CD4-positive, alpha-beta T cell treated with Interleukin-17A for 4 hours (primary cell): Measurements from ENCODE around the gene TMEM212.
"Not testable (repeated sequence)": the region's sequence is repeated elsewhere in the genome, so short reads cannot be mapped to it uniquely, and the experiment has no call there.

ENCODE experiments used
- DNase-seq: peaks from one replicate; pipeline ENCODE4 v3.0.0-alpha.2; 2020; ENCODE audit warnings: mixed read lengths

The TMEM212 gene

DNA sequence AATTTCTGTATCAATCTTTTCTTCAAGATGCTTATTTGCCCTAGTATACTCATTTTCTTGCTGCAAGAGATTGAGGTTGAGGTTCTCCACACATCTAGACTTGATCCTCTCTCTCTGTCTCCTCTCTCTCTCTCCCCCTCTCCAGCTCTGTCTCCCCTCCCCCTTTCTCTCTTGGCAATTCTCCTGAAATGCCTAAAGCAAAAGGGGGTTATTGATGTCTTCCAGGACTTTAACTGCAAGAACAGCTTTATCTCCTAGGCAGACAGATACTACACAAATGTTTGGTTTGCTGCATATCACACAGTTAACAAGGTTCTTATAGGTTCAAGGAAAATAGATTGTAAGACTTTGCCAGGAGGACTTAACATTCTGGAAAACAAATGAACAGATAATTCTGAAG is 52.1 kb downstream of the TMEM212 start:
- DNase-seq = no peak

DNA sequence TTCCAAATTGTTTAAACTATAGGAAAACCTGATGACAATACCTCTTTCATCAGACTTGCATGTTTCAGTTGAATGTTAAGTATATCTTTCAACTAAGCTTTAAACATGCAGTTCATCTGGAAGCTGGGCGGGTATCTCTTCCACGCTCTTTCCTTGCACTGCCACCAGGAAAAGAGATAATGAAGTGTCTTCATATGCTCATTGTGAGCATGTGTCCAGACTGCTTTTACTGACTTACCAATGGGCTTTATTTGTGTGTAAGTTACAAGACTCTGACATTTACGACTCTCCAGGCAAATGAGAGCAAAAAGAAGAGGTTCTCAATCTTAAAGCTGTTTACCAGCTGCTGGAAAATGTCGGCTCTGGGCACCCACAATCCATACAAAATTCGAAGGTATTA is 52.8 kb downstream of the TMEM212 start:
- no peak for DNase-seq

DNA sequence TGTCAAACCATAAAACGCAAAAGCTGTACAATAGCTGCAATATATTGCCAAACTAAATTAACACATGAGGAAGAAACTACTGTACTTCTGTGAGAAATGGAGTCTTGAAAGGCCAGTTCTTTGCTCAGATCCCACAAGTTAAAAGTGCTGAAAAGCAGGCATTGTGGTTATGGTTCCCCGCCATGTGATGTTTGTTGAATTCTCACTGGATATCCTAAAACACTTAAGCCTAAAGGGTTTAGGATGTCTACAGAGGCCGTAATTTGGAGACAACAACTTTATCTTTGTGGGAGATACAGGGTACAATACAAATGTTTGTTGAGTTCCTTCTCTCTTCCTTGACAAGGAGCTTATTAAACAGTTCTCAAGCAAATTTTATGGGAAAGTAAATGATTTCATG is 53.2 kb downstream of the TMEM212 start:
- DNase-seq = no peak

DNA sequence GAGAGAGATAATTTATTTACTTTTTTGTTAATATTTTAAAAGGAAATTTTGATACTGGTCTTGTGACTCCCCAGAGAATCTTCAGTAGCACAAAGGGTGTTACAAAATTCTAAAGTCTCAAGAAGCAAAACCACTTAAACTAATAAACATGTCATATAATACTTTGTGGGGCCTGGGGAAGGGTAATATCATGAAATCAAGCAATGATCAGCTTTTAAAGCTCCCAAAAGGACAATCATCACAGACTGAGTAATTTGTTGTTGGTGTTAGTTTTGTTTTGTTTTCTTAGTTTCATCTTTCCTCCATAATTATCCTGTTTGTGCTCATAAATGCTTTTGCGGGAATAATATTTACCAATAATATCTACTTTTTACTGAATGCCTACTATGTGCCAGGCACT is 55.0 kb downstream of the TMEM212 start:
- no peak for DNase-seq

DNA sequence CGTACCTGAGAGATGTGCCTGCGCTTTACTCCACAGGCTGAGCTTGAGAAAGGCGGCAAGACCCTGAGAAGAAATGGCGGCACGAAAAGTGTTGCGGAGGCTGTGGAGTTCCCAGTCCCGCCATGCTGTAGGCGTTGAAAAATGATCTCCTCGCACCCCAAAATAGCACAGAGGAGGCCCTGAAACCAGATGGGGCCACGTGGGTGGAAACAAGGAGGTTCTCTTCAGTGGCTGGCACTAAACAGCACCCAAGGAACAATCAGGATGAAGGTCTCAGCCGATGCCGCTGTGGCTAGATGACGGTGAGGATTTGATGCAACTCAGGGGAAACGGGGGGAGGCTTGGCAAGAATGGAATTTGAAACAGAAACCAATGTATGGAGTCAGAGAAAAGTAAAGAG is 57.3 kb downstream of the TMEM212 start:
- DNase-seq = no peak

DNA sequence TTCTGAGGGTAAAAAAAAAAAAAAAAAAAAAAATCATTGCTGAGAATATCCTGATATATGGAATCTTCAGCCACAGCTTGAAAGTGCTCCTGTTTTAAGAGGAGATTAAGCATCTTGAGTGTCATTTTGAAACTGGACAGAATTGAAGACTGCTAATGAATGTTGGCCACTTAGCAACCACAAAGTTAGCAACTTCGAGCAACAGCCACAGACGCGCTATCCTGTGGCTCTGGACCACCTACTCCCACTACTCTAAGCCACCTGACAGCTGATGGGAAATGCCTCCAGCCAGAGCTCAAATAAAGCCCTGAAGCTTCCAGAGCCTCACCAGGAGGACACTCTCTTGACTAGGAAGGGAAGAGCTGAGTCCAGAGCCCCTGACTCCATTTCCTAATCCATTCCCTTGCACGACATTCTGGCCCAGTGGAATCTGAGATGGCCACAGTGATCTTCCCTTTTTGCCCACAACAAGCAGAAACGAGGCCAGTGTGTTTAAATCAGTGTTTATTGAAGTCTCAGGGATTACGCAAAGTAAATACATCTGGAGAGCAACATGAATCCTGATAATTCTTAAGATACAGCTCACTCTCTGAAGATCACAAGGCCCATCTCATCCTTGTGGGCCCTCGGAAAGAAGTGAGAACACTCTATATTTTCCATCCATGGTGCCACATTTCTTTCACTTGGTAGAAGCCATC is 58.6 kb downstream of the TMEM212 start:
- DNase-seq = no peak

DNA sequence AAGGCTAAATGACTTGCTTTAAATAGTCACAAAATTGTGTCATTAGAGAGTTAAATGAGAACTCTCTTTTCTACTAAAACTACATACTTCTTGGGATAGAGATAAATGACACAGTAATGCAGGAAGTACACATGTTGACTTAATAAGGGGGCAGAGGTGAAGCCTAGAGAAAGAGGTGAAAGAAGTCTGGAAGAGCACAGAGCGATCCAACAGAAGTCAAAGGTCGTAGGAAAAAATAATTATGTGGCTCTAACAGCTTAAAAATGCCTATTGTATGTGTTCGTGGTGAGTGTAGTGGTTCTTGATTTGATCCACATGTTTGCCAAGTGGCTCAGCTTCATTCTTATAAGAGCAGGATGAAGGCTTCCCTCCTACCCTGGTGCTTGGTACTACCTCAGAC is 61.7 kb downstream of the TMEM212 start:
- DNase-seq = no peak

DNA sequence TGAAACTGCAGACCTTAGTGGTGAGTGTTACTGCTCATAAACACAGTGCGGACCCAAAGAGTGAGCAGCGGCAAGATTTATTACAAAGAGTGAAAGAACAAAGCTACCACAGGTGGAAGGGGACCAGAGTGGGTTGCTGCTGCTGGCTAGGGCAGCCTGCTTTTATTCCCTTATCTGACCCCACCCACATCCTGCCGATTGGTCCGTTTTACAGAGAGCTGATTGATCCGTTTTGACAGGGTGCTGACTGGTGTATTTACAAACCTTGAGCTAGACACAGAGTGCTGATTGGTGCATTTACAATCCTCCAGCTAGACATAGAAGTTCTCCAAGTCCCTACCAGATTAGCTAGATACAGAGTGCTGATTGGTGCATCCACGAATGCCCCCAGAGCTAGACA is 63.4 kb downstream of the TMEM212 start:
- DNase-seq = not testable (repeated sequence)

DNA sequence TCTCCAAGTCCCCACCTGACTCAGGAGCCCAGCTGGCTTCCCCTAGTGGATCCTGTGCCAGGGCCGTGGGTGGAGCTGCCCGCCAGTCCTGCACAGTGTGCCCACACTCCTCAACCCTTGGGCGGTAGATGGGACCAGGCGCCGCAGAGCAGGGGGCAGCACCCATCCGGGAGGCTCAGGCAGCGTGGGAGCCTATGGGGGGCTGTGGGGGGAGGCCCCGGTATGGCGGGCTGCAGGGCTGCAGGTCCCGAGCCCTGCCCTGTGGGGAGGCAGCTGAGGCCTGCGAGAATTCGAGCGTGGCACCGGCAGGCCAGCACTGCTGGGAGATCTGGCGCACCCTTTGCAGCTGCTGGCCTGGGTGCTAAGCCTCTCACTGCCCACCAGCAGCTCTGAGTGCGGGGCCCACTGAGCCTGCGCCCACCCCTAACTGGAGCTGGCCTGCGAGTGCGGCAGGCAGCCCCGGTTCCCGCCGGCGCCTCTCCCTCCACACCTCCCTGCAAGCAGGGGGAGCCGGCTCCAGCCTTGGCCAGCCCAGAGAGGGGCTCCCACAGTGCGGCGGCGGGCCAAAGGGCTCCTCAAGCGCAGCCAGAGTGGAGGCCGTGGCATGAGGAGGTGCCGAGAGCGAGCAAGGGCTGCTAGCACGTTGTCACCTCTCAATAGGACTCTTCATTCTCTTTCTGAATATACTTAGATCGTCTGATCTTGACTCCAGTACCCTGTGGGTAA is 64.0 kb downstream of the TMEM212 start:
- no peak for DNase-seq

DNA sequence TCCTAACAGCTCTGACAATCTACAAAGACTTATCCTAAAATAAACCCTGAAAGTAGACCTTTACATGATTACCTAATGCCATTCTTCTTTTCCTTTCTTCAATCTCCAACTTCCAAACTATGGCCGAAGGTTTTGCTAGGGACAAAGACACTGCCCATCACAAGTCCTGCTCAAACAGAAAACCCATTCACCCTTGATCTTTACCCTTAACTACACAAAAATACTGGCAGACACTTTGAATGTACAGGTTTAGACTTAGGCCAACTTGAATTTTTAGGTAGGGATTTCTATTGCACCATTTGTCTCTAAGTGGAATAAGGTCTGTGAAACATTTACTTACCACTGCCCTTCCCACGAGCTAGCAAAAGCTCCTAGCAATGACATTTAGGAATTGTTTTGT is 64.6 kb downstream of the TMEM212 start:
- DNase-seq = no peak

DNA sequence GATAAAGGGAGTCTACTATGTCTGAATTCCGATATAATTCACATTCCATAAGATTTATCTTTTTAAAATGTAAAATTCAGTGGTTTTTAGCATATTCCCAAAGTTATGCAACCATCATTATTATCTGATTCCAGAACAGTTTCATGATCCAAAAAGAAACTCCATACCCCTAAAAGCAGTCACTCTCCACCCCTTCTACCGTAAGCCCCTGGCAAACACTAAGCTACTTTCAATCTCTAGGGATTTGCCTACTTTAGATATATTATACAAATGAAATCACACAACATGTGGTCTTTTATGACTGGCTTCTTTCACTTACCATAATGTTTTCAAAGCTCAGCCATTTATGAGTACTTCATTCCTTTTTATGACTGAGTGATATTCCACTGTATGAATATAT is 65.6 kb downstream of the TMEM212 start:
- DNase-seq = no peak
